HFF-Myc (cell line): ENCODE results near the gene TMBIM6.
A peak's percentile ranks its signal among the peaks of the same experiment; 100 is the strongest.

Experiments used
- DNase-seq: peaks from one replicate; pipeline ENCODE4 v3.0.0-alpha.2; 2011; ENCODE audit warnings: low read depth; ENCODE audit errors: extremely low read depth
- H3K4me3 ChIP-seq: replicated peaks from 2 replicates; pipeline ENCODE4 v1.5.1; 2011; ENCODE audit warnings: low read depth, mild to moderate bottlenecking, control low read depth, low read length
- TF ChIP-seq, protein P1 (sequence below): IDR thresholded peaks from 2 replicates; pipeline ENCODE4 v1.5.1; 2012; ENCODE audit warnings: mild to moderate bottlenecking, low read depth, low read length, control low read depth; ENCODE audit errors: missing control alignments

Gene TMBIM6

DNA sequence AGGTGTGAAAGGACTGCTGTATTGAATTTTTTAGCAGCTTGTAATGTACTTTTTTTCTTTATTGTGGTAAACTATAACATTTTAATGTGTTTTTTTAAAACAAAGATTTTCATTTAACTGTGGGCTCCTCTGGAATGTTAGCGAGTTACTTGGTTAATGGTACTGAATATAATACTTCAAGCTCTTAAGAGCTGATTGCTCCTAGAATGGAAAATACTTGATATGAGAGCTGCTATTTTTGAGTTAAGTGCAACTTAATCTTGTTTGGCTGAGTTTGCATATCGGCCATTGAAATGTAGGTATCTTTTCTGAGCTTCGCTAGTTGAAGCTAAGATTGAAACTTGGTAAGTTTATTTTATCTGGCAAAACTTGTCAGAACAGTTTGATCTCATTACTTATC, 7.4 kb downstream of the TMBIM6 start:
- no peak overlapping the region for H3K4me3 ChIP-seq
- DNase-seq, result no peak

DNA sequence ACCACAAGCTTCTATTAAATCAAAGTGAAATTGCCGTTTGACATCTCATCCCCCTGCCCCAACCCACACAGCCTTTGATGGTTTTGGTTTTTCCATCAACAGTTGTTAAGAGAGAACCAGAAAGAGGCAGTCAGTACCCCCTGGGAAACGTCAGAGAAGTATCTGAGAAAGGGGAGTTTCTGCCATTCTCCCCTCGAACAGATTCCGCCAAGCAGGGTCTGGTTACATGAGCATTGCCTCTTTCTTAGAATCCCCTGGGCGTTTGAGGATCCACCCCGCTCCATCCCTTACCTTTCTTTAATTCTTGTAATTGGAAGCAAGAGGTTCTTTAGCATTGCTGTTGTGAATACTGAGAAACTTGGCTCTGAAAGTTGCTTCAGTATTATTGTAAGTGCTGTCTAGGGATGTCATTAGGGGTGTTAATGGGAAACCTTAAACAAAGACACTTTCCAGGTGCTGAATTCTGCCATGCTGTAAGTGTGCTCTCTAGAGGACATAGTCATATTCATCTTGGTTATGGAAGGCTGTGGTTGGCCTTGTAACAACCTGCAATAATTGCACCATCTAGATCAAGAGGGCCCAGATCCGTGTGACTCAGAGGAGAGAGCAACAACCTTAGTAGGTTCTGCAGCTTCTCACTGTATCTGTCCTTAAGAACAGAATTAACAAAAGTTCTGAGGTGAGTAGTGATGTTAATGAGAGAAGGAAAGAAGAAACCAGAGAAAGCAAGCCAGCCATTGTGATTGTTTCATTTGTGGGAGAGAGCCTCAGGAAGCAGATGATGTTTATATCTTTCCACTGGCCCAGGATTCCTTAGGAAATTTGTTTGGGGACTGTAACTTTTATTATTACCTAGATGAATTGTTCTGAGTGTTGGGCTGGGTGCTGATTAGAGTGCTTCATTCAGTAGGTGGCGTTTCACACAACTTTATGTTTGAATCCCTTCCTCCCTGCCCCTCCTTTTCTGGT, 9.0 kb downstream of the TMBIM6 start:
- DNase-seq, result peak; percentile 5
- TF ChIP-seq, protein P1, sequence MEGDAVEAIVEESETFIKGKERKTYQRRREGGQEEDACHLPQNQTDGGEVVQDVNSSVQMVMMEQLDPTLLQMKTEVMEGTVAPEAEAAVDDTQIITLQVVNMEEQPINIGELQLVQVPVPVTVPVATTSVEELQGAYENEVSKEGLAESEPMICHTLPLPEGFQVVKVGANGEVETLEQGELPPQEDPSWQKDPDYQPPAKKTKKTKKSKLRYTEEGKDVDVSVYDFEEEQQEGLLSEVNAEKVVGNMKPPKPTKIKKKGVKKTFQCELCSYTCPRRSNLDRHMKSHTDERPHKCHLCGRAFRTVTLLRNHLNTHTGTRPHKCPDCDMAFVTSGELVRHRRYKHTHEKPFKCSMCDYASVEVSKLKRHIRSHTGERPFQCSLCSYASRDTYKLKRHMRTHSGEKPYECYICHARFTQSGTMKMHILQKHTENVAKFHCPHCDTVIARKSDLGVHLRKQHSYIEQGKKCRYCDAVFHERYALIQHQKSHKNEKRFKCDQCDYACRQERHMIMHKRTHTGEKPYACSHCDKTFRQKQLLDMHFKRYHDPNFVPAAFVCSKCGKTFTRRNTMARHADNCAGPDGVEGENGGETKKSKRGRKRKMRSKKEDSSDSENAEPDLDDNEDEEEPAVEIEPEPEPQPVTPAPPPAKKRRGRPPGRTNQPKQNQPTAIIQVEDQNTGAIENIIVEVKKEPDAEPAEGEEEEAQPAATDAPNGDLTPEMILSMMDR, result no peak
- no peak overlapping the region for H3K4me3 ChIP-seq

More for the DNA sequence above, 7.4 kb downstream of the TMBIM6 start:
- TF ChIP-seq, protein P1, result no peak

DNA sequence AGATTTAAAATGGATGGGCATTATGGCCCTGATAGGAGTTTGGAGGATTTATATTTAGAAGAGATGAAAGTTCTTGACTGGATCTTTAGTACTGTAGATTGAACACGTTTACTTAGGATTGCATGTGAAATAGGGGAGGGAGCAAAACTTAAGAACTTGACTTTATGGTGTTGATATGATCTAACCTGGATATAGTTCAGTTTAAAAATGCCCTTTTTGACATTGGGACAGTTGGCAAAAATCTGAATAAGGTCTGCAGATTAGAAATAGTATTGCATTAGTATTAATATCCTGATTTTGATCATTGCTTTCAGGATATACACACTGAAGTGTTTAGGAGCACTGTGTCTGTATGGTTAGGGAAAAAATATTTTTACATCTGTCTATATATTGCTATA, 9.6 kb downstream of the TMBIM6 start:
- H3K4me3 ChIP-seq, result no peak overlapping the region
- DNase-seq, result no peak
- TF ChIP-seq, protein P1, result no peak

DNA sequence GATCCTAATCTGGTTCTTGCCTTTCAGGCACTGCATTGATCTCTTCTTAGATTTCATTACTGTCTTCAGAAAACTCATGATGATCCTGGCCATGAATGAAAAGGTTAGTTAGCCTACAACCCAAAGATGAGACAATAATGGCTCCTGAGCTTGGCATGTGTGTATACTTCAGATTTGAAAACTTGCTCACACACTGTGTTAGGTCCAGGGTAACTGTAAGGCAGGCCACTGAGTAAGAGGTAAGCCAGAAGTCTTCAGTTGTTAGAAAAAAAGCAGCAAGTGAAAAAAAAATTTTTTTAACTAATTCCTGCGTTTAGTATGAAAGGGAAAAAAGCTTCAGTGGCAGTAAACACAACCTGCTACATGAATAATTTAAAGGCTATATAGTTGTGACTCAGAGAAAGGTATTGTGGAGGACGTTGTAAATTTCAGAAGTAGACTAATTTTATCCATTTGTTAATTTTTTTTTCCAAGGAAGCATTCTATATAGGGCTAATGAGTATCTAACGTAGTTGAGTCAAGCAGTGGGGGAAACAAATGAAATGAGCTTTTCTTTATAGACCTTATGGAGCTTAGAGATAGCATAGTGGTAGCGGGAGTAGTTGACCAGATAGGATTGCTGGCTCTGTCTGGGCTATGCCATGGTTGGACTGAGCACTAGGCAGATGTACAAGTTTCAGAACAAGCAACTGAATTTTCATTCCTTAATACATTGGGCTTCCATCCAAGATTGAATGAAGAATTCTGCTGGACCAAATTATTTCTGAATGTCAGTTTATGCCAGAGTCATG, 20.5 kb downstream of the TMBIM6 start:
- TF ChIP-seq, protein P1, result no peak
- H3K4me3 ChIP-seq, result no peak overlapping the region
- DNase-seq, result no peak

DNA sequence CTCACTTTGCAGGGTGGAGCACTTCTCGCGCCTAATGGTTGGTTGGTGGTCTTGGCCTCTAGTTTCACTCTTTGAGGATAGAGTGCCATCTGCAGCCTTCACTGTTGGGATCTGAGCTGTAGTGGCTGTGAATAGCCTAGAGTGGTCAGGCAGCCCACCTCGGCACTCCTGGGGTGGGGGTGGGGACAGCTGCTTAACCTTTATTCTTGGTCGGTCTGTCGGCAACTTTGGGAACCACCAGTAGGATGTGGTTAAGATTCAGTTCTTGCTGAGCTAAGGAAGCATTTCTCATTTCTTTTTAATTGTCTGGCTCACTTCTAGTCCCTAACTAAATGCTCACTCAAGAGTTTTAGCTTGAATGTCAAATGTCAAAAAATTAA, 21.1 kb downstream of the TMBIM6 start:
- TF ChIP-seq, protein P1, result no peak
- no peak for DNase-seq
- H3K4me3 ChIP-seq, result no peak overlapping the region

DNA sequence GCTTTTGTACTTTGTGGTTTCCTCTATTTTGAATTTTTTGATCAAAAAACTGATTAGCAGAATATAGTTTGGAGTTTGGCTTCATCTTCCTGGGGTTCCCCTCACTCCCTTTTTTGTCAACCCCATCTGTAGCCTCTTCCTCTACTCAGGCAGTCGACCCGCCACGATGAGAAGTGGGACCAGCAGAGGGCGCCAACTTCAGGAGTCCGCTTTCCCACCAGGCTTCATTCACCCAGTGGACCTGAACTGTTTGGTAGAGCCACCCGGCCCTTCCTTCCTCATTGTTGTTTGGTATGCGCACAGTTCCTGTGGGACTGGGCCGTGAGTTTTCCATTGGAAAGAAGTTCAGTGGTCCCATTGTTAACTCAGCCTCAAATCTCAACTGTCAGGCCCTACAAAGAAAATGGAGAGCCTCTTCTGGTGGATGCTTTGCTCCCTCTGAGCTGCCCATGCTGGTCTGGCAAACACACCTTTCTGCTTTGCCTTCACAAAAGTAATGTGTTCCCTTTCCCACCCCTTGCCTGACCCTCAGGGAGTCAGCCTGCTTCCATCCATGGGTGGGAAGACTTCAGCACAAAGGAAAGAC, 21.7 kb downstream of the TMBIM6 start:
- DNase-seq, result no peak
- TF ChIP-seq, protein P1, result peak; percentile 82
- H3K4me3 ChIP-seq, result no peak overlapping the region
